PC-9 (cell line): ENCODE data around the gene DCLK3.

Experiments used
- CTCF ChIP-seq: fragments of 200-600 bp; sonication (generic); conservative IDR thresholded peaks from 2 replicates; pipeline ENCODE4 v1.6.1; 2017; ENCODE audit warnings: mixed run types, antibody characterized with exemption, mild to moderate bottlenecking, moderate library complexity
- EZH2 ChIP-seq: fragments of 200-600 bp; sonication (generic); IDR thresholded peaks from 2 replicates; pipeline ENCODE4 v1.8.0; 2017; ENCODE audit warnings: antibody characterized with exemption, low read depth

- no peak for TF ChIP-seq CTCF
- no peak for TF ChIP-seq EZH2
These were observed 85.9 kb downstream of the DCLK3 start for GRCh38 chr3:36678216-36679013.
